ENCODE measurements around the gene DPF3. TPM values are rescaled to one million over a fixed set of nuclear protein-coding genes. Genes with fewer than 3 reads are reported as not detected.

DPF3 gene
- total and polyA plus RNA-seq, 2 donors, result 0.71 to 2.2 TPM

- DNase-seq (ENCODE audit: extremely low spot score), result no peak
- Histone ChIP-seq H3K4me3 (ENCODE audit: low read depth, low read length) (no peak overlapping the region), H3K27ac (ENCODE audit: low read depth) (no peak overlapping the region), H3K36me3 (ENCODE audit: insufficient read depth) (no peaks in the 10 kb centered on the region), H3K4me1 (ENCODE audit: insufficient read depth) (no peaks in the 10 kb centered on the region)
- WGBS, result 80% methylated on average over 14 of the region's 14 CpGs
Observed at GRCh38 chr14:72736786-72737559, 156.9 kb downstream of the DPF3 start.

GRCh38 chr14:72736308-72736707 lies 157.6 kb downstream of the DPF3 start:
- DNase-seq (ENCODE audit: extremely low spot score), result no peak
- no peak overlapping the region for H3K27ac ChIP-seq (ENCODE audit: low read depth)
- no peak overlapping the region for H3K4me3 ChIP-seq (ENCODE audit: low read depth, low read length)
- H3K4me1 ChIP-seq (ENCODE audit: insufficient read depth), result no peaks in the 10 kb centered on the region
- no peaks in the 10 kb centered on the region for H3K36me3 ChIP-seq (ENCODE audit: insufficient read depth)
- 73% methylated on average over 3 of the region's 3 CpGs for WGBS

- no peaks in the 10 kb centered on the region for H3K36me3 ChIP-seq (ENCODE audit: insufficient read depth)
- WGBS, result 88% methylated on average over 16 of the region's 16 CpGs
- no peak overlapping the region for H3K27ac ChIP-seq (ENCODE audit: low read depth)
- no peak for DNase-seq (ENCODE audit: extremely low spot score)
- no peaks in the 10 kb centered on the region for H3K4me1 ChIP-seq (ENCODE audit: insufficient read depth)
- H3K4me3 ChIP-seq (ENCODE audit: low read depth, low read length), result no peak overlapping the region
Observed at GRCh38 chr14:72732022-72732780, 161.7 kb downstream of the DPF3 start.

- DNase-seq (ENCODE audit: extremely low spot score), result no peak
- Histone ChIP-seq H3K27ac (ENCODE audit: low read depth) (no peak overlapping the region), H3K4me3 (ENCODE audit: low read depth, low read length) (no peak overlapping the region), H3K36me3 (ENCODE audit: insufficient read depth) (no peaks in the 10 kb centered on the region), H3K4me1 (ENCODE audit: insufficient read depth) (no peaks in the 10 kb centered on the region)
- WGBS, result 88% methylated on average over 18 of the region's 18 CpGs
Observed at GRCh38 chr14:72731252-72732020, 162.5 kb downstream of the DPF3 start.

GRCh38 chr14:72730468-72730867 lies 163.4 kb downstream of the DPF3 start:
- Histone ChIP-seq H3K4me1 (ENCODE audit: insufficient read depth) (no peaks in the 10 kb centered on the region), H3K36me3 (ENCODE audit: insufficient read depth) (no peaks in the 10 kb centered on the region), H3K4me3 (ENCODE audit: low read depth, low read length) (no peak overlapping the region), H3K27ac (ENCODE audit: low read depth) (no peak overlapping the region)
- DNase-seq (ENCODE audit: extremely low spot score), result no peak
- 99% methylated on average over 4 of the region's 4 CpGs for WGBS

- H3K27ac ChIP-seq (ENCODE audit: low read depth), result no peak overlapping the region
- DNase-seq (ENCODE audit: extremely low spot score), result no peak
- WGBS, result 24% methylated on average over 9 of the region's 9 CpGs
- H3K4me1 ChIP-seq (ENCODE audit: insufficient read depth), result no peaks in the 10 kb centered on the region
- no peak overlapping the region for H3K4me3 ChIP-seq (ENCODE audit: low read depth, low read length)
- H3K36me3 ChIP-seq (ENCODE audit: insufficient read depth), result no peaks in the 10 kb centered on the region
Observed at GRCh38 chr14:72726444-72726843, 167.5 kb downstream of the DPF3 start.

GRCh38 chr14:72723858-72724530 lies 169.9 kb downstream of the DPF3 start:
- Histone ChIP-seq H3K36me3 (ENCODE audit: insufficient read depth) (no peaks in the 10 kb centered on the region), H3K27ac (ENCODE audit: low read depth) (no peak overlapping the region), H3K4me3 (ENCODE audit: low read depth, low read length) (no peak overlapping the region), H3K4me1 (ENCODE audit: insufficient read depth) (no peaks in the 10 kb centered on the region)
- WGBS, result 51% methylated on average over 6 of the region's 6 CpGs
- DNase-seq (ENCODE audit: extremely low spot score), result no peak

- Histone ChIP-seq H3K27ac (ENCODE audit: low read depth) (no peak overlapping the region), H3K4me1 (ENCODE audit: insufficient read depth) (no peaks in the 10 kb centered on the region), H3K36me3 (ENCODE audit: insufficient read depth) (no peaks in the 10 kb centered on the region), H3K4me3 (ENCODE audit: low read depth, low read length) (no peak overlapping the region)
- 79% methylated on average over 11 of the region's 11 CpGs for WGBS
- no peak for DNase-seq (ENCODE audit: extremely low spot score)
Observed at GRCh38 chr14:72722201-72722785, 171.6 kb downstream of the DPF3 start.

GRCh38 chr14:72721083-72721482 lies 172.8 kb downstream of the DPF3 start:
- no peak overlapping the region for H3K4me3 ChIP-seq (ENCODE audit: low read depth, low read length)
- H3K36me3 ChIP-seq (ENCODE audit: insufficient read depth), result no peaks in the 10 kb centered on the region
- no peak overlapping the region for H3K27ac ChIP-seq (ENCODE audit: low read depth)
- H3K4me1 ChIP-seq (ENCODE audit: insufficient read depth), result no peaks in the 10 kb centered on the region
- no peak for DNase-seq (ENCODE audit: extremely low spot score)

GRCh38 chr14:72717220-72717619 lies 176.7 kb downstream of the DPF3 start:
- Histone ChIP-seq H3K27ac (ENCODE audit: low read depth) (no peak overlapping the region), H3K4me3 (ENCODE audit: low read depth, low read length) (no peak overlapping the region), H3K4me1 (ENCODE audit: insufficient read depth) (no peaks in the 10 kb centered on the region), H3K36me3 (ENCODE audit: insufficient read depth) (no peaks in the 10 kb centered on the region)
- WGBS, result 97% methylated on average over 2 of the region's 2 CpGs
- DNase-seq (ENCODE audit: extremely low spot score), result no peak

- H3K27ac ChIP-seq (ENCODE audit: low read depth), result no peak overlapping the region
- no peaks in the 10 kb centered on the region for H3K4me1 ChIP-seq (ENCODE audit: insufficient read depth)
- H3K36me3 ChIP-seq (ENCODE audit: insufficient read depth), result no peaks in the 10 kb centered on the region
- DNase-seq (ENCODE audit: extremely low spot score), result no peak
- no peak overlapping the region for H3K4me3 ChIP-seq (ENCODE audit: low read depth, low read length)
- 91% methylated on average over 4 of the region's 4 CpGs for WGBS
Observed at GRCh38 chr14:72716476-72716875, 177.4 kb downstream of the DPF3 start.

GRCh38 chr14:72715850-72716228 lies 178.1 kb downstream of the DPF3 start:
- Histone ChIP-seq H3K27ac (ENCODE audit: low read depth) (no peak overlapping the region), H3K4me1 (ENCODE audit: insufficient read depth) (no peaks in the 10 kb centered on the region), H3K36me3 (ENCODE audit: insufficient read depth) (no peaks in the 10 kb centered on the region), H3K4me3 (ENCODE audit: low read depth, low read length) (no peak overlapping the region)
- WGBS, result 44% methylated on average over 9 of the region's 9 CpGs
- no peak for DNase-seq (ENCODE audit: extremely low spot score)

- H3K4me1 ChIP-seq (ENCODE audit: insufficient read depth), result no peaks in the 10 kb centered on the region
- no peak overlapping the region for H3K27ac ChIP-seq (ENCODE audit: low read depth)
- H3K36me3 ChIP-seq (ENCODE audit: insufficient read depth), result no peaks in the 10 kb centered on the region
- 57% methylated on average over 7 of the region's 7 CpGs for WGBS
- H3K4me3 ChIP-seq (ENCODE audit: low read depth, low read length), result no peak overlapping the region
- no peak for DNase-seq (ENCODE audit: extremely low spot score)
Observed at GRCh38 chr14:72715215-72715849, 178.6 kb downstream of the DPF3 start.
